ENCODE measurements around the gene PLEKHA5.

DNA sequence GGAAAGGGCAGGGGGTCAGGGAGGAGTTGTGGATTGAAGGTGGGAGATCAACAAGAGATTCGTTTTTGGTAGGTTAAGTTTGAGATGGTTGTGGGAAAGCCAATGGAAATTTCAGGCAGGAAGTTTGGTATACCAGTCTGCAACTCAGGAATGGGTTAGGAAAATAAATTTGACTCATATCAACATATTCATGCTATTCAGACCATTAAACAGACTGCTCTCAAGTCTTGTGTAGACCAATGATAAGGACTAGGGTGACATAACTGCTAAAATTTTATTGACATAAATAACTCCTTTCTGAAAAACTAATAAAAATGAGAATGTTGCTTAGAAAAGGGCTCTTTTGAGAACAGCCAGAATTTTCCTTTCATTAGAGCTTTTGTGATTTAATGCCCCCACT lies 60.0 kb downstream of the PLEKHA5 start:
- TF ChIP-seq, protein P1, sequence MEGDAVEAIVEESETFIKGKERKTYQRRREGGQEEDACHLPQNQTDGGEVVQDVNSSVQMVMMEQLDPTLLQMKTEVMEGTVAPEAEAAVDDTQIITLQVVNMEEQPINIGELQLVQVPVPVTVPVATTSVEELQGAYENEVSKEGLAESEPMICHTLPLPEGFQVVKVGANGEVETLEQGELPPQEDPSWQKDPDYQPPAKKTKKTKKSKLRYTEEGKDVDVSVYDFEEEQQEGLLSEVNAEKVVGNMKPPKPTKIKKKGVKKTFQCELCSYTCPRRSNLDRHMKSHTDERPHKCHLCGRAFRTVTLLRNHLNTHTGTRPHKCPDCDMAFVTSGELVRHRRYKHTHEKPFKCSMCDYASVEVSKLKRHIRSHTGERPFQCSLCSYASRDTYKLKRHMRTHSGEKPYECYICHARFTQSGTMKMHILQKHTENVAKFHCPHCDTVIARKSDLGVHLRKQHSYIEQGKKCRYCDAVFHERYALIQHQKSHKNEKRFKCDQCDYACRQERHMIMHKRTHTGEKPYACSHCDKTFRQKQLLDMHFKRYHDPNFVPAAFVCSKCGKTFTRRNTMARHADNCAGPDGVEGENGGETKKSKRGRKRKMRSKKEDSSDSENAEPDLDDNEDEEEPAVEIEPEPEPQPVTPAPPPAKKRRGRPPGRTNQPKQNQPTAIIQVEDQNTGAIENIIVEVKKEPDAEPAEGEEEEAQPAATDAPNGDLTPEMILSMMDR (IDR thresholded peaks at IDR 0.05): no peak
- TF ChIP-seq POLR2A (IDR thresholded peaks at IDR 0.05): no peak

Data from testis (tissue), 2 donors.